Measurements from ENCODE around the gene TTN. TPM values are rescaled to one million over a fixed set of nuclear protein-coding genes. Genes with fewer than 3 reads are reported as not detected.
A peak's percentile ranks its signal among the peaks of the same experiment; 100 is the strongest.

Gene TTN
- total RNA-seq, 1 experiment from 2014 or later: 0.23 TPM

DNA sequence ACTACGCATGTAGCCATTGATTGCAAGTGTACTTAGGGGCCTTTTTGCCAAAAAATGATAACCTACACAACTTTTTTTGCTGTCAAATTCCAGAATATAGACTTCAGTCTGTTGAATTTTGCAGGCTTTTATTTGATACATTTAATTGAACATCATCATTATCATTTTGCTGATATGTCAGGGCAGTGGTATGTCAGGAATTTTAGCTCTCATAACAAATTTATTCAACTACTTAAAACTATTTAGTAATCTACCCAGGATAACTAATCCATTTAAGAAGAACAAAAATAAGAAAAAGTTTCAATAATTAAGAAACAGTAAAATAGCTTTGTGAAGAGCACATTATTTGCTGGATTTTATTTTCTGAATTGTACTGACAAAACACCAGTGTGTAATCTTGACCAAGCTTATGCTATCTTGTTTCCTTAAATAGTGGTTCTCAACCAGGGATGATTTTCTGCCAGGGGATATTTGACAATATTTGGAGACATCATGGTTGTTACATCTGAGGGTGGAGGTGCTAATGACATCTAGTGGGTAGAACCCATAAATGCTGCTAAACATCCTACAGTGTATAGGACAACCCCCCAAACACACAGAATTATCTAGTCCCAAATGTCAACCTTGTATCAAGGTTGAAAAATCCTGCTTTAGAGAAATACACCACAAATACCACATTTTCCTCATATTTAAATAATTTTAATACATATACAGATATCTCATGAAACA lies 12.1 kb upstream of the TTN start:
- no peak for DNase-seq (ENCODE audit: low read depth)

DNA sequence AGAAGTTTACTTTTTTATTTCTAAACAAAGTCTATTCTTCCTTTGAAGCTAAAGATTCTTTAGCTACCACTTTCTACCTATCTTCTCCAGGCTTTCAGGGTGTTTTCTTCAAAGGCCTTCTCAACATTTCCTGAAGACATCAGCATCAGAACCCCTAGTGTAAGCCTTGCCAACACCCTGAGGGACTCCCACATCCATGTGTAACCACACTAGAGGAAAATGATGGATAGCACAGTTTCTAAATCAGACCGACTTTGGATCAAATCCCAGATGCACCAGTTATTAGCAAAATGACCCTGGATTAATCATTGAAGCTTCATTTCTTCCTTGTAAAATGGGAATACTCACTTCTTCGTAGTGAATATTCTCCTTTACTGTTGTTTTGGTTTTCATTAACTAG lies 4.7 kb upstream of the TTN start:
- no peak for DNase-seq (ENCODE audit: low read depth)

DNA sequence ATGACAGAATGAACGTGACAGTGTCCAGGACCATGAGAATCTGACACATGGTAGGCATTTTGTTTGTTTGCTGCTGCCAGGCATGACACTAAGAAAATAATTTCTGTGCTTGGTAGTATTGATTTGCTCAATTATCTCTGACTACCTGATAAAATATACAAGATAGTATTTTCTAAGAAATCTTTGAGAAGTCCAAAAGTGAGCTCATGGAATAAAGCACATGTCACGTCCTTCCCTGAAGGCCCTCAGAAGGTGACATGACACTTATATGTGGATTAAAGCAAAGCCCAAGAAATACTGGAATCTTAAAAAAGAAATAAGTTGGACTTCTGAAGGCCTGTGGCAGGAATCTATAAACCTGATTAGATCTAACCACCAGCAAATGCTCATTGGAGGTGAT lies 3.8 kb upstream of the TTN start:
- no peak for DNase-seq (ENCODE audit: low read depth)

DNA sequence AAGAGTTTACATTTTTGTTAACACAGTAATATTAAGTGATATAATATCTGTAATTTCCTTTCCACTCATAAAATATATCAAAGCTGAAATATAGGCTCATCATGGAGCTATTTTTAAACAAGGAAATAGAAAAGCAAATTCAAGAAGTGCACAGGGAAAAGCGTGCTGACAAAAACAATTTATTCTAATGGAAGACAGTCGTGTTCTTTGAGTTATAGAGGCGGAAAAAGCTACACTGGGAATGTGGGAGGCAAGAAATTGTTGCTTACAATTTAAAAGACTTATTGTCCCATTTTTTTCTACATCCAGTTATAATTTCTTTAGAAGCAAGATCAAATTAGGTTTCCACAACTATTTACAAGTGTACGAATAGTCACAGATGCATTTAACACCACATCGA lies 3.2 kb upstream of the TTN start:
- DNase-seq (ENCODE audit: low read depth): no peak

DNA sequence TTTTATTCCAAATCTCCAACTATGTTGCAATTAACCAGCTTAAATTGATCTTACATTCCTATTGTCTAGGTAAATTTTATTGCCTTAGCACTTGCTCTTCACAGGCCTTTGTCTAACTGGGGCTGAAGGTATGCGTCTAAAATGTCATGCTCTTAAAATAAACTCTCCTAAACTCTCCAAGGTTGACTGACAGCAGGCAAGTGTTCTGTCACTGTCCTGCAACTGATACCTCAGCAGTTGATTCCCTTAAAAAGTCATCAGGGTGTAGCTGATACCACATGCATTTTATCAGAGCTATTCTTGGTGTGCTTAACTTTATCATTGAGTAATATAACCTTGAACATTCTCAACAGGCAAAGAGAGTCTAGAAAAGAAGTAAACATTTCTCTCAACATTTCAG lies 680 bp downstream of the TTN start:
- DNase-seq (ENCODE audit: low read depth): no peak

DNA sequence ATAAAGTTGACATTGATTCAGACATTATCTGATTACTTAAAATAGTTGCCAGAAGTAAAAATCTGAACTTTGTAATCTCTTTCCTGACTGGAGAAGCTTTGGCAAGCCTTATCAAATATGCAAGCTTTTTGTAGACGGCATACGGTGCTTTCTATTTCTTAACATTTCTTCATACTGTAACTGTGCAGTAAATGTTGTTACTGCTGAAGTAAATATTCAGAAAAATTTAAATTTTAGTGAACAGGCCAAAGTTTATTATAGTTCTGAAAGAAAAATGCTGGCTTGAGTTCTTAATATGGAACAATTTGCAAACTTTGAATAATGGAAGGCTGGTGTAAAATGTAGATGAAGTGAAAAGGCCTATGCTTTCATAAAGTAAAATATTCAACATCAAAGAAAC lies 1.8 kb downstream of the TTN start:
- DNase-seq (ENCODE audit: low read depth): no peak

DNA sequence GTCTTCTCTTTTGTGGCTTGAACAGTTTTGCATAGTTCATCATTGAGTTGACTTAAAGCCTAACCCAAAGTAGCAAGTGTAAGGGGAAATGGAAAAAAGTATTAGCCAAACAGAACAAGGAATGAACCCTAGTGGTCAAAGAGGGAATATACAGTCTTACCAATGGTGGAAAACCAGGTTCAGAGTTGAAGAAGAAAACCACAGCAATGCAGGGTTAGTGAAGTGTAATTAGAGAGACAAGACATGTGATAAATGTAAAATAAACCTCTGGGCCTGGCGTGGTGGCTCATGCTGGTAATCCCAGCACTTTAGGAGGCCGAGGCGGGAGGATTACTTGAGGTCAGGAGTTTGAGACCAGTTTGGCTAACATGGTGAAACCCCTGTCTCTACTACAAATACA lies 2.4 kb downstream of the TTN start:
- peak; percentile 24 for DNase-seq (ENCODE audit: low read depth)

DNA sequence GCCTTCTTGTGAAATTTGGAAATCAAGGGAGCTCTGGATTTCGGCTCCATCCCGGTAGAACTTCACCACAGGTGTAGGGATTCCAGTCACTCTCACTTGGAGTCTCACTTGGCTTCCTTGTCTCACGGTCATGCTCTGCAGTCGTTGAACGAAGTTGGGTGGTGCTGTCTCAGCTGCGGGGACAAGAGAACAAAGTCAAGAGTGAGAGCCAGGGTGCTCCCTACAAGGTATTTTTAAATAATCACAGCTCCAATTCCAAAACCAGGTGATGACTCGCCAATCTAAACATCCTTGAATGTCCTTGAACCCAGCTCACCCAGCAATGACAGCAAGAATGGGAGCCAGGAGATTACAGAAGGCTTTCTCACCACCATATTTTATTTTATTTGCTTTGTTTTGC lies 6.7 kb downstream of the TTN start:
- DNase-seq (ENCODE audit: low read depth): no peak

DNA sequence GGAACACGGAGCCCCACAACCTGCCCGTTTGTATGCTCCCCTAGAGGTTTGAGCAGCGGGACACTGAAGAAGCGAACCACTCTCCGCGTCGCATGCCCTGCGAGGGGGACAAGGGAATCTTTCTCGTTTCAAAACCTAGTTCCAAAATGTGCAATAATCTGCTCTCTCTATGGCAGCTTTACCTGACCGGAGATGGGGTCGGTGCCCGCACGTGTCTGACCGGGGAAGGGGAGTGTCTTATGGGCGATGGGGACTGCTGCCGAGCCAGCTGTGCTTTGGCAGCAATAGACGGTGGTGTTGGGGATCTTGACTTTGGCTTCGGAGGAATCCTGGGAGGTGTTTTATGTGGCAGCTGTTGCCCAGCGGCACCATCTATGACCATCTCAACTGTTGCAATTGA lies 7.9 kb downstream of the TTN start:
- no peak for DNase-seq (ENCODE audit: low read depth)

DNA sequence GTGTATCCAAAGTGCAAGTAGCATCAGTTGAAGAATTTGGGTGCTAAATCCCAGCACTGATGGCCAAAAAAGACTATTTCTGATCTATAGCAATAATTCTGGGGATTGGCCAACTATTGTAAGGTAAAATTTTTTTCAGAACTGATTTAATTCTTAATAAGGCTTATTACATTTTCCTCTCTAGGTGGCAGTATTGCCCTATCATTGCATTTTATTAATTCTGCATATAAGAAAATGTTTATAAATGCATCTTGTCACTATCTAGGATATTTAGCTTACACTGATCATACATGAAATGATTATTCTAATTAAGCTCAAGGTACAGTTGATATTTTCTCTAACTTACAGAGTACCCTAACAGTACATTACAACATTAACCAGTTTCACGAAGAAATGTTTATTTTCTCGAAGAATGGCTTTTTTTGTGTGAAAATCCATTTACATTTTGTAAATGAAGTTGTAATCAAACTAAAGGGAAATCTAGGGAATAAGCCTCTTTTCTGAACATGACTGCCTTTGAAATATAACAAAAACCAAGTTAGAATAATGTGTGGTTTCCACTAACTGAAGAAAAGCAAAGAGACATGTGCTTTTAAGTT lies 11.0 kb downstream of the TTN start:
- peak; percentile 26 for DNase-seq (ENCODE audit: low read depth)

DNA sequence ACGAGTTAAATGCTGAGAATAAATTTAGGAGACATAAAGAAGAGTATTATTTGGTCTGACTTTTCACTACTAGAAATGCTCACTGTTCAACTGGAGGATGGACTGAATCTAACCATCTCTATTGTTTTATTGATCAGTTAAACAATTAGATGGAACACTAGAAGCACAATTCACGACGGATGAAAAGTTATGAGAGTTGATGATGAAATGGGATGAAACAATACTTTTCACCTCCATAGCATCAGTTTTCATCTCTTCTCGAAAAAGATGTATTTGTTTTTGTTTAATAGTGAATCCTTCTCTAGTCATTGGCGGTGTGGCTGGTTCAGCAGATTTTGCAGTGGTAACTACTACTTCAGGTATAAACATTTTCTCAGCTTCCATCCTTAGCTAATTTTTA lies 19.3 kb downstream of the TTN start:
- no peak for DNase-seq (ENCODE audit: low read depth)

DNA sequence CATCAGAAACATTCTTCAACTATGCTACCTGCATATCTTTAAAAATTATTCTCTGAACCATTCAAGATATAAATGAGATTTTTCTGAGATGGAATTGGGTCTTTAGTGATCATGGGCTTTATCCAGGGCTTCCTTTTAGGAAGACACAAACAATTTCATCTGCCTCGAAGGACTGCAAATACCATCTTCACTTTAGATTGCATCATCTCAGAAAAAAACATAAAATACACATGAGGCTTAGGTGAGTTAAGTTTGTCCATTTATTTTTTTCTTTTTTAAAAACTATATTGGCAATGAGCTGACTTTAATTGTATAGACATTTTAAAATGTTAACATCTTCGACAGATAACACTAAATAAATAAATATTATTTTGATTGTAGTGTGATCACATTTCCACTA lies 20.1 kb downstream of the TTN start:
- DNase-seq (ENCODE audit: low read depth): no peak

DNA sequence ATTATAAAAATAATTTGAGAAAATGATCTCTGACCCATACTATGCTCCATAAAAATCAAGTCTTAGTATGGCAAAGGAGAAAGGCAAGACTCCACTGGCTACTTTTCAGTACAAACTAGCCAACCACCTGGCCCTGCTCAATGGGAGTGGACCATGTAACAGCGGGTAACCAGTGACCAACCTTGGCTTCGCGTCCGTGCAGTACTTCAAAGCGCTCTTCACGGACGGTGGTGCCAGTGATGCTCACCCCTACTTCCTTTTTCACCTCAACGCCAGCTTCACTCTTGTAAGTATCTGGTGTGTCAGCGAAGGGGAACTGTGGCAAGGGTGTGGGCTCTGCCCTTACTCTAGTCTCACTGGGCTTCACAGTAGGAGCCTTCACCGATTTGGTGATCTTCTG lies 23.3 kb downstream of the TTN start:
- no peak for DNase-seq (ENCODE audit: low read depth)

DNA sequence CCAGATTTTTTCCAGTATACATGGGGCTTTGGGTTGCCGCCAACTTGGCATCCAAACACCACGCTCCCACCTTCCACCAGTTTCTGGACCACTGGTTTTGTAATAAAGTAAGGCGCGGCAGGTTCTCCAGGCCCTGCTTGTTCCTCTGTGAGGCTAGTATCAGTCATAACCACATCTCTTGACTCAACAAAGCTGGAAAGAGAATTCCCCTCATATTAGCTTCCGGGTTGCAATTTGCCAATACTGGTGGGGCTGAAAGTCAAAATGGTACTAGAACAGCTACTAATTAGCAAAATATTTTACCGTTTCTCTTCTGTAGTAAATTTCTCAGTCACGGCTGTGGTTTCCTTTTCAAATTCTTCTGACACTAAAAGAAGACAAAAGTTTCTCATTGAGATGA lies 25.0 kb downstream of the TTN start:
- peak; percentile 17 for DNase-seq (ENCODE audit: low read depth)

DNA sequence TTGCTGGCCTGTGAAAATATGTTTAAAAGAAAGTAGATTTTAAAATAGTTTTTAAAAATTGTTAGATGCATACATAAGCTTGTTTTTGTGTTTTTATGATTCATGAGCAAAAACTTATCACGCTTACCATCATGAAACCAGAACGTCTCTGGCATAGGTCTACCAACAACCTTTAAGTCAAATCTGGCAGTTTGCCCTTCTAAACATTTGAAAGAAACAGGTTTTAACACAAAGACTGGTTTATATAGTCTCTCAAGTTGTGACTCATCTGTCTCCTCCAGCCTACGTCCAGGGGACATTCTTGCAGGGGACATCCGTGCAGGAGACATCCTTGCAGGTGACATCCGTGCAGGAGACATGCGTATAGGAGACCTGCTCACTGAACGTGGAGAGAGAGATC lies 29.6 kb downstream of the TTN start:
- no peak for DNase-seq (ENCODE audit: low read depth)

DNA sequence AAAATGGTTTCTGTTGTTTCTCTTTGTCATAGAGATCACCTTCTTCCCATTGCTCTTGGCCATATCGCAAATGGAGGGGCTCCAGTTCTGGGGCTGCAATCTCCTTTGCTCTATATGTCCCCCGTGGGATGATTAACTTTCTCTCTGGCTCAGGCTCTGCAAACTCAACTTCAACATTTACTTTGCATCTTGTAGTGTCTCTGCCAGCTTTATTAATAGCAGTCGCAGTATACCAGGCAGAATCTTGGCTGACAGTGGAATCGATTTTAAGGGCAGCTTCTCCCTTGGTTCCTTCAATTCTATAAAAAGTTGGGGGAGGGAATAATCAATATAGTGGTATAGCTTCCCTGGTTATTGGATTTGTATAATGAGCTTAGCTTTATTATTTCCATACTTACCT lies 30.5 kb downstream of the TTN start:
- DNase-seq (ENCODE audit: low read depth): no peak

DNA sequence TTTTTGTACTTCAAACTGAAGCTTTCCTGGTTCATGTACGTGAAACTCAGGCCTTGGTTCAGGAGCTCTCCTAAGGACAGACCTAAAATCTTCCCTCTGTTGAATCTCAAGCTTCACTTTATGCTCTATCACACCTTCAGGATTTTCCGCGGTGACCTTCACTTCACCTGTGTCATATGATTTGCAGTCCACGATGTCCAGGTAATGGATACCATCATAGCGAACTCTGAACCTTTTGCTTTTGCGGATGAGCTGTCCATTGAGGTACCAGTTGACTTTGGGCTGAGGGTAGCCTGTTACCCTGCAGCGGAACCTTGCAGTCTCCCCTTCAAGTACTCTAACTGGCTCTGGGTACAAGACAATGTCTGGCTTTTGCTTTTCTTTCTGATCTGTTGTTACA lies 31.2 kb downstream of the TTN start:
- no peak for DNase-seq (ENCODE audit: low read depth)

DNA sequence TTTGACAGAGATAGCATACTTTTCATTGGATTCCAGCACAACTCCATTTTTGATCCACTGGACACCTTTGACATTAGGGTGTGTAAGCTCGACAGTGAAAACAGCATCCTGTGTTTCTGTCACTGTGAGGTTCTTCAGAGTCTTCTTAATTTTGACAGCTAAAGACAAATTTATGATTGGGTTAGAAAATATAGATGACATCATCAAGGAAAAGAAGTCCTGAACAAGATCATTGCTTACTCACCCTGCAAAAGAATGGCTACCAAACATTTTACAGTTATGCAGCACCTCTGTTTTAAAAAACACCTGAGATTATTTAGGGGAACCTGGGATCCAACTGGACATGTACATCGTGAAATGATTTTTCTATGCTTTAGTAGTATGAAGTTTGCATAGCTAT lies 36.7 kb downstream of the TTN start:
- no peak for DNase-seq (ENCODE audit: low read depth)

DNA sequence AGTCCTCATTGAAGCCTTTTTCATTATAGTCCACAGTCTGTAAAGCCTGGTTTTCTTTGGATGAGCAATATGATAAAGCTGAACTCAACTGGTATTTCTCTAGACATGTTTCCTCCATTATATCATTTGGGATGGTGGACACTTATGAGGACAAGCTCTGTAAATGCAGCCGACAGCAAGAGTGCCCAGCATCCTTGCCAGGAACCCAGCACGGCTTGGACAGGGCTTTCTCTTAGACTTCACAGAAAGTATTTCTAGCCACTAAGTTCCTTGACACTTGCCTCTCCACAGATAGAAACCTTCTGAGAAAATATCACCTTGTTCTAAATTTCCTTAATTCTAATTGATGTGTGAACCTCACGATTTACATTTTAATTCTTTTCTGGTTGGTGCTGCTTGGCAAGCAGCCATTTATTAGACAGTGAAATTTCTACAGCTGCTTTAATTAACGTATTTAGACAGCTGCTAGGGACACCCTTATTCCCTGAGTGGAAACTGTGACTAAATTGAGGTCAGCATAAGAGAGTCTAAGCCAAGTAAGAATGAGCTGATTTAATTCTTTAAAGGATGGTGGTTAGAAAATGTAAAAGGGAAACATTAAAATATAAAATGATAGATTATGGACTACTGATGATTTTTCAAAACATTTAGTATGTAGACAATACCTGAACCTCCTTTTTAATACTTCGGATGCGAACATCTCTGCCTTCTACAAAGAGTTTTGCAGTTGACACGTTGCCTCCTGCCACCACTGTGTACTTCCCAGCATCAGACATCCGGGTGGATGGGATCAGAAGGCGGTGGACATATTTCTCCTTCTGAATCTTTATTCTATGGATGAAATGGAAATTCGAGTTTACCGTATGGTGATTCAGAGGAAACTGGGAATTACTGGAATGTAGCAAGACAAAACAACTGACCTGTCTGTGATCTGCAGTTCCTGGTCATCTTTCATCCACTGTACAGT lies 39.8 kb downstream of the TTN start:
- no peak for DNase-seq (ENCODE audit: low read depth)

DNA sequence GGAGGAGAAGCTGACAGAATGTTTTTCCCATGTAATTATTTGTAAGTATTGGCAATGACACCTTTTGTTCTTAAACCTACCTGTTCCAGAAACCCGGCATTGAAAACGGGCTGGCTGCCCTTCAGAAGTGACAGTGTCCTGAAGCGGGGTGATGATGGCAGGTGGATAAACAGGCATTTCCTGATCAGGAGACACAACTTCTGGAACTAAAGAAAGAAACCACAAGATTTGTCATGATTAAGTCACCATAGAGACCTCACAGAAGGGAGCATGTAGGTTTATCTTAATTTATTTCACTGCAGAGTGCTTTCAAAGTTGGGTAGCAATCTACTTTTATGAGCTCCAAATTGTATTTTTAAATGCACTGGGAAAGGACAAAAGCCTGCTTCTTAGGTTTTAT lies 43.1 kb downstream of the TTN start:
- peak; percentile 62 for DNase-seq (ENCODE audit: low read depth)

DNA sequence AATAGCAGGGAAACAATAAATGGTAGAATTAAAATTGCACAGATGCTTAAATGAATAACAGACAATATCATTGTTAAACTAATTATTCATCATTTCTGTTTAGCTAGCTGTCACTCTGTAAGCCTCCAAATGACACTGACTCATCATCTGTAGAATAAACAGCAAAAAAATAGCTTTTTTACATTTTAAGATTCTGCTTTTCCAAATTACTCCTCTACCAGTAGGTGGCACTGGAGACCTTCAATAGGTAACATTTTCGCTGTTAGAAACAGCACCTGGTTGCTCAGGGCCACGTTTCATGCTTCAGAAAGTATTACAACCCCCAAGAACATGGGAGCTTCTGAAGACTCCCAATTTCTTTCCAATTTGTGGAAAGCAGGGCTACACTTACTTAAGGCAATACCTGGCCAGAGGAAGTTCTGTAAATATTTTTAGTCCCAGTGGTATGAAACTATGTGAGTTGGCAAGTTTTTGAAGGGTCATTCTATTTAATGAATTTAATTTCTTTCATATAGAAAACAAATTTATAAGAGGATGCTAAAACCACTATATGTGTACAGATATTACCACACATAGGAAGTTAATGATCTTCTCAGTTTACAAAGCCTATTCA lies 45.4 kb downstream of the TTN start:
- DNase-seq (ENCODE audit: low read depth): peak; percentile 67

DNA sequence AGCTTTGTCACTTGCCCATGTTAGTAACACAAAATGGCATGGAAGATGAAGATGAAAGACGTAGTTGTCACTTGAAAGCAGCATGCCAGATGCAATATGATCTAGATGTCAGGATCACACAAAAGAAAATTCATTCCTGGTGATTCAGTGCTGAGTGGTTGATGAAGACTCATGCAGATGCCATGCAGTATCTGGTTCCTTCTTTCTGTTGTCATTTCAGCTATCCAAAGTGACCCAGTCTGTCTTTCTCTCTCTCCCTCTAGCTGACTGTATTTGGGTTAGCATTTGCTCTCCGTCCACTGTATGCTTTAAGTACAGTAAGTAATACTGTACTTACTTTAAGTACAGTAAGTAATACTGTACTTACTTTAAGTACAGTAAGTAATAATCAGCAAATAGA lies 50.4 kb downstream of the TTN start:
- DNase-seq (ENCODE audit: low read depth): peak; percentile 88

All from HT1080 (cell line).